GM13977 (cell line): ENCODE results near the gene NR2C2.

Experiments used
- DNase-seq: peaks from one replicate; pipeline ENCODE4 v3.0.0; 2012; ENCODE audit warnings: low spot score
- in situ Hi-C: fragments of 300-500 bp; cut with MboI; formaldehyde crosslinking; loops from one replicate; pipeline ENCODE4 v1.12.0; 2022; ENCODE audit warnings: low sequenced_read_pairs, low pct_unique_long_range_greater_than_20kb, mixed read lengths, inconsistent platforms; ENCODE audit not compliant: unreplicated experiment
- TF ChIP-seq, protein P1 (sequence below): IDR thresholded peaks from 2 replicates; pipeline ENCODE4 v1.5.1; 2012; ENCODE audit warnings: mild to moderate bottlenecking, control low read depth; ENCODE audit not compliant: insufficient read depth; ENCODE audit errors: extremely low read depth, missing control alignments

Gene NR2C2

DNA sequence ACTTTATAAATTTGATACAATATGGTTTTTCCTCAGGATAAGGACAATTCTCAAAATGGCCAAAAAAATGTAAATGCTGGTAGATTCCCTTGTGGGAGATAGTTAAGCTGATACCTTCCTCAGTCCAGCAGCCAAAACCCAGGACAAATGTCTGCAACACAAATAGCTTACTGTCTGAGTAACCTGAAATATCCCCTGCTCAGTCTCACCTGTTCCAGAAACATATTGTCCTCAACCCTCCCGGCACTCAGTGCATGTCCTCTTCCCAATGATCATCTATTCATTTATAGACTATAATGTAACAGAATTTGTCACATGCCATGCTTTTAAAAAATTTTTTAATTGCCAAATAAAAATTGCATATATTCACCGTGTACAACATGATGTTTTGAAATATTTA is 139.3 kb downstream of the NR2C2 start:
- TF ChIP-seq, protein P1, sequence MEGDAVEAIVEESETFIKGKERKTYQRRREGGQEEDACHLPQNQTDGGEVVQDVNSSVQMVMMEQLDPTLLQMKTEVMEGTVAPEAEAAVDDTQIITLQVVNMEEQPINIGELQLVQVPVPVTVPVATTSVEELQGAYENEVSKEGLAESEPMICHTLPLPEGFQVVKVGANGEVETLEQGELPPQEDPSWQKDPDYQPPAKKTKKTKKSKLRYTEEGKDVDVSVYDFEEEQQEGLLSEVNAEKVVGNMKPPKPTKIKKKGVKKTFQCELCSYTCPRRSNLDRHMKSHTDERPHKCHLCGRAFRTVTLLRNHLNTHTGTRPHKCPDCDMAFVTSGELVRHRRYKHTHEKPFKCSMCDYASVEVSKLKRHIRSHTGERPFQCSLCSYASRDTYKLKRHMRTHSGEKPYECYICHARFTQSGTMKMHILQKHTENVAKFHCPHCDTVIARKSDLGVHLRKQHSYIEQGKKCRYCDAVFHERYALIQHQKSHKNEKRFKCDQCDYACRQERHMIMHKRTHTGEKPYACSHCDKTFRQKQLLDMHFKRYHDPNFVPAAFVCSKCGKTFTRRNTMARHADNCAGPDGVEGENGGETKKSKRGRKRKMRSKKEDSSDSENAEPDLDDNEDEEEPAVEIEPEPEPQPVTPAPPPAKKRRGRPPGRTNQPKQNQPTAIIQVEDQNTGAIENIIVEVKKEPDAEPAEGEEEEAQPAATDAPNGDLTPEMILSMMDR: no peak
- in situ Hi-C loops: no loop called here
- no peak for DNase-seq

DNA sequence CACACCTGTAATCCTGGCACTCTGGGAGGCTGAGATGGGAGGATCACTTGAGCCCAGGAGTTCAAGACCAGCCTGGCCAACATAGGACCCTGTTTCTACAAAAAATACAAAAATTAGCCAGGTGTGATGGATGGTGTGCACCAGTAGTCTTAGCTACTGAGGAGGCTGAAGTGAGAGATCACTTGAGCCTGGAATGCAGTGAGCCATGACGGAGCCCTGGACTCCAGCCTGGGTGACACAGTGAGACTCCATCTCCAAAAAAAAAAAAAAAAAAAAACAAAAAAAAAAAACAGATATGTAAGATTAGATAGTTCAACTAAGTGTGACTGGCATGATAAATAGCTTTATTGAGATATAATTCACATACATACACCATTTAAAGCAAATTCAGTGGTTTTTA is 141.8 kb downstream of the NR2C2 start:
- no peak for DNase-seq
- TF ChIP-seq, protein P1: no peak
- in situ Hi-C loops: no loop called here

DNA sequence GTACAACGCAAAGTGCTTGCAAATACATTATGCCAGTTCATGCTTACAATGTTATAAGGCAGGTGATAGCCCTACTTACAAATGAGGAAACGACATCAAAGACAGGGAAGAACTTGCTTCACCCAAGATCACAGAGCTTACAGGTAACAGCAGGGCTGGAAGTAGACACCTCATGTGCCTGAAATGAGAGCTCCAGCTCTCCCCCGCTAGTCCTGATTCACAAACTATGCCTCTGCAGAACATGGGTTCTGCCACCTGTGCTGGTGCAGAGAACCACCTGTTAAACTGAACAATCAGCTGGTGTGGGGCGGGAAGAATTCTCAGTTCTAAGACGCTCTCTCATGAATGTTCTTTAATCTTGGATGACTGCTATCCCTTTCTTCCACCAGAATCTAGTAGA is 144.2 kb downstream of the NR2C2 start:
- TF ChIP-seq, protein P1: no peak
- in situ Hi-C loops: no loop called here
- DNase-seq: no peak

DNA sequence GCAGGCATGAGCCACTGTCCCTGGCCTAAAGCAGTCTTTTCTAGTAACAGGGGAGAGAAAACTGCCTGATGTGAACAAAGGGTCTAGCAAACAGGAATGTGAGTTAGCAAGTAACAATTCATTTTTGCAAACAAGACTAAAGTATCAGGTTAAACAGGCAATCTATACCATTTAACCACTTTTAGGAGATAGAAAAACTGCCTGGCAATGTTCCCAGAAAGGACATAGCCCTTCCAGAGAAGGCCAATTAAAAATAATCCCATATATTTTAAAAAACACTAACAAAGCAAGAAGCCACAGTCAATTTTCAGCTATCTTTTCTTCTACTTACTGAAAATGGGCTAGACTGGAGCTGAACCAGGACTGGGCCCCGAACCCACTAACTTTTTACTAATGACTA is 145.3 kb downstream of the NR2C2 start:
- TF ChIP-seq, protein P1: no peak
- no peak for DNase-seq
- in situ Hi-C loops: no loop called here

DNA sequence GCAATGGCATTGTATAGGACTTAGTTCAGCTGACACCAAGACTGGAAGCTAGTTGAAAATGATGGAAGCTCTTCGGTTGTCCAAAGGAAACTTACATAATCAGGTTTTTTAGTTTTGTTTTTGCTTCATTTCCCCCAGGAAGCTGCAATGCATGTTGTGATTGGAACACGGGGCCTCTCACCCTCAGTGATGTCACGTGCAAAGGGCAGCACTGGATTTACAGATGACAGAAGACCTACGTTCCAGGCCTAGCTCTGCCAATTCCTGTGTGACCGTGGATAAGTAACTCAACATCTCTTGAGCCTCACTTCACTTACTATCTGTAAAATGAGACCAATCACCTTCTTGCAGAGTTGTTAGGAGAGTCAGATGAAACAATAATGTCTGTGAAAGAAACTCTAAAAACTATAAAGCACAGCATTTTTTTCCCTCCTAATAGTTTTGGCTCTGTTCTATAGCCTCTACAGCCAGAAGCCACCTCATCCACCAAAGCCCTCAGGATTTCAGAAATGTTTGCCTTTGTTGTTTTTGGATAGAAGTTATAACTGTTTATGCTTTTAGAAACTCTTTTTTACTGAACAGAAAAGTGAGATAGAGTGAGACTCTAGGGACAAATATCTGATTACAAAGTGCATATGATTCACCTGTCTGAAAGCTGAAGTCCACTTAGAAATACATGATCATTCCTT is 146.9 kb downstream of the NR2C2 start:
- TF ChIP-seq, protein P1: no peak
- no peak for DNase-seq
- in situ Hi-C loops: no loop called here

DNA sequence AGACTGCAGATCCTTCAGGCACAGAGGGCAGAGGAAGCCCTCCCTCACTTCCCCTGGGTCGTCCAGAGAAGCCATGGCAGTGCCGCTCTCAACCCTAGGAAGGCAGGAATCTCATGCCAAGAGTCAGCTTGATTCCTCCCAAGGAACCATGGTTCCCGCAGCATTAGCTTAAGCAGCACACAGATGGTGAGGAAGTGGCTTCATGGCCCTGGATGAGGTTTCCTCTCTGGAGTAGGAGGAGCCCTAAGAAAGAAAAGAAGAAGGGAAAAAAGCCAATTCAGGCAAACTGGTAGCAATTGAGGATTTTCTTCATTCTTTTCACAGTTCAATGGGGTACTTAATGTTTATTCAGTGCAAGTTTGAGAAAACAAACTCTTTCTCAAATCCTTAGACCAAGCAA is 148.7 kb downstream of the NR2C2 start:
- in situ Hi-C loops: no loop called here
- TF ChIP-seq, protein P1: no peak
- DNase-seq: no peak

DNA sequence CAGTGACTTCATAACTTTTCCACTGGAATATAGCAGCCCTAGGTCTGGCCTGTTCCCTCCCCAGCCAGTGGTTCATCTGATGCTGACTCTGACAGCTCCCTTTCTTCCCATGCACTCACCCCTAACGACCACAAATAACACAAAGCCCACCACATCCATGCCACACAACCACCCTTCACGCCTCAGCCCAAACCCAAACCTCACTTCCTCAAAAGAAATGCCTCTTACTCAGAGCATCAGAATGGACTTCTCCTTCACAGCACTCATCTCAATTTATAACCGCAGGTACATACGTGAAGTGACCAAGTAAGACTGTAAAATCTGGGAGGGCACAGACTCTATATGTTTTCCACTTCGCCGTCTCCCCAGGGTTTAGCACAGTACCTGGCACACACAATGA is 150.5 kb downstream of the NR2C2 start:
- DNase-seq: no peak
- TF ChIP-seq, protein P1: no peak
- in situ Hi-C loops: no loop called here
